Cardiac muscle cell (in vitro differentiated cells and primary cell): Measurements from ENCODE around the gene SPRYD3. TPM values are rescaled to one million over a fixed set of nuclear protein-coding genes. Genes with fewer than 3 reads are reported as not detected.
"Not testable (repeated sequence)": the region's sequence is repeated elsewhere in the genome, so short reads cannot be mapped to it uniquely, and the experiment has no call there.

Experiments used
- DNase-seq, 2 donors: peaks; one replicate each; pipeline versions ENCODE4 v3.0.0 to v3.0.0-alpha.2; 2010 to 2017; ENCODE audit warnings: low read depth in 1 of 2, low spot score in 1 of 2
- H3K27ac ChIP-seq: fragments of 200-600 bp; sonication (generic); 2 replicates; pipeline ENCODE4 v1.5.1; 2016
- H3K27me3 ChIP-seq: fragments of 200-600 bp; sonication (generic); 2 replicates; pipeline ENCODE4 v1.6.0; 2016; ENCODE audit warnings: control low read depth
- H3K36me3 ChIP-seq: fragments of 200-600 bp; sonication (generic); 2 replicates; pipeline ENCODE4 v1.5.1; 2016; ENCODE audit warnings: control low read depth
- H3K4me1 ChIP-seq: fragments of 200-600 bp; sonication (generic); 2 replicates; pipeline ENCODE4 v1.8.1; 2017; ENCODE audit warnings: low read depth, mild to moderate bottlenecking, mixed run types
- H3K4me3 ChIP-seq: fragments of 200-600 bp; sonication (generic); 2 replicates; pipeline ENCODE4 v1.5.1; 2016; ENCODE audit warnings: mild to moderate bottlenecking
- H3K9me3 ChIP-seq: fragments of 200-600 bp; sonication (generic); 2 replicates; pipeline ENCODE4 v1.5.1; 2017; ENCODE audit warnings: low read depth, mild to moderate bottlenecking, control low read depth
- CTCF ChIP-seq: IDR thresholded peaks from 2 replicates; pipeline ENCODE4 v1.5.1; 2012; ENCODE audit warnings: low read depth, mild to moderate bottlenecking, low read length
- polyA plus RNA-seq: library from polyadenylated mRNA; unstranded; fragments of >200 nt; fragmentation: Nextera tagmentation; extraction: Ambion mirVana; gene quantifications from 2 replicates; pipeline ENCODE4 v1.2.1, GENCODE V29; 2016
- total RNA-seq: library from RNA; depleted of rRNA; stranded (reverse); fragments of >200 nt; gene quantifications from 2 replicates; pipeline ENCODE4 v1.2.3, GENCODE V29; 2016

The SPRYD3 gene
- total and polyA plus RNA-seq, 2 experiments from 2014 or later: 14.8 to 17.6 TPM

GRCh38 chr12:53113136-53113705 is 34.0 kb upstream of the SPRYD3 start:
- TF ChIP-seq CTCF: no peak

GRCh38 chr12:53112431-53112830 is 33.2 kb upstream of the SPRYD3 start:
- not testable (repeated sequence) for H3K9me3 ChIP-seq, H3K27me3 ChIP-seq, H3K27ac ChIP-seq, H3K4me3 ChIP-seq, H3K36me3 ChIP-seq, DNase-seq
- H3K4me1 ChIP-seq: peaks cover 12% of the 10 kb centered on the region

More at GRCh38 chr12:53113136-53113705, 34.0 kb upstream of the SPRYD3 start:
- H3K27ac ChIP-seq: peak overlapping the region; percentile 39
- H3K36me3 ChIP-seq: no peaks in the 10 kb centered on the region
- H3K27me3 ChIP-seq: no peaks in the 10 kb centered on the region
- no peaks in the 10 kb centered on the region for H3K9me3 ChIP-seq
- no peak for DNase-seq
- peaks cover 12% of the 10 kb centered on the region for H3K4me1 ChIP-seq
- no peak overlapping the region for H3K4me3 ChIP-seq

- H3K4me1 ChIP-seq: peaks cover 25% of the 10 kb centered on the region
- no peaks in the 10 kb centered on the region for H3K36me3 ChIP-seq
- DNase-seq: no peak
- TF ChIP-seq CTCF: no peak
- H3K27ac ChIP-seq: no peak overlapping the region
- no peak overlapping the region for H3K4me3 ChIP-seq
- no peaks in the 10 kb centered on the region for H3K27me3 ChIP-seq
- H3K9me3 ChIP-seq: no peaks in the 10 kb centered on the region
Measured at GRCh38 chr12:53107122-53107521, 27.9 kb upstream of the SPRYD3 start.

- Histone ChIP-seq H3K27me3 (no peaks in the 10 kb centered on the region), H3K9me3 (no peaks in the 10 kb centered on the region), H3K36me3 (no peaks in the 10 kb centered on the region), H3K27ac (no peak overlapping the region), H3K4me1 (peaks cover 25% of the 10 kb centered on the region), H3K4me3 (no peak overlapping the region)
- DNase-seq: no peak
- no peak for TF ChIP-seq CTCF
Measured at GRCh38 chr12:53105712-53106439, 26.7 kb upstream of the SPRYD3 start.

GRCh38 chr12:53105256-53105655 is 26.1 kb upstream of the SPRYD3 start:
- Histone ChIP-seq H3K36me3 (no peaks in the 10 kb centered on the region), H3K4me1 (peaks cover 25% of the 10 kb centered on the region), H3K4me3 (no peak overlapping the region), H3K9me3 (no peaks in the 10 kb centered on the region), H3K27me3 (no peaks in the 10 kb centered on the region), H3K27ac (no peak overlapping the region)
- DNase-seq: no peak
- no peak for TF ChIP-seq CTCF

GRCh38 chr12:53103860-53104305 is 24.7 kb upstream of the SPRYD3 start:
- H3K36me3 ChIP-seq: no peaks in the 10 kb centered on the region
- no peak for TF ChIP-seq CTCF

More at GRCh38 chr12:53103860-53104305, 24.7 kb upstream of the SPRYD3 start:
- no peaks in the 10 kb centered on the region for H3K9me3 ChIP-seq
- no peaks in the 10 kb centered on the region for H3K27me3 ChIP-seq
- no peak for DNase-seq
- peak overlapping the region; percentile 42 for H3K27ac ChIP-seq
- H3K4me1 ChIP-seq: peaks cover 31% of the 10 kb centered on the region
- no peak overlapping the region for H3K4me3 ChIP-seq
